Nephron progenitor cell (in vitro differentiated cells): ENCODE measurements around the gene TRA2A.

Source experiments
- DNase-seq: peaks from one replicate; pipeline ENCODE4 v3.0.0; 2021
- H3K27ac Mint-ChIP-seq: 2 replicates; pipeline ENCODE4 v1.8.0; 2021; ENCODE audit warnings: mild to moderate bottlenecking, moderate library complexity, mixed read lengths
- H3K27me3 Mint-ChIP-seq: 2 replicates; pipeline ENCODE4 v1.8.0; 2021; ENCODE audit warnings: mild to moderate bottlenecking, low read depth, mixed read lengths; ENCODE audit not compliant: poor library complexity
- H3K36me3 Mint-ChIP-seq: 2 replicates; pipeline ENCODE4 v1.8.0; 2021; ENCODE audit warnings: low read depth, mixed read lengths
- H3K4me1 Mint-ChIP-seq: 2 replicates; pipeline ENCODE4 v1.8.0; 2021; ENCODE audit warnings: mixed read lengths
- H3K4me3 Mint-ChIP-seq: 2 replicates; pipeline ENCODE4 v1.8.0; 2021; ENCODE audit warnings: mild to moderate bottlenecking, moderate library complexity, mixed read lengths
- H3K9me3 Mint-ChIP-seq: 2 replicates; pipeline ENCODE4 v1.8.0; 2021; ENCODE audit warnings: mild to moderate bottlenecking, moderate library complexity, mixed read lengths
- TF ChIP-seq, protein P1 (sequence below): fragments of 200-600 bp; sonication (generic); IDR thresholded peaks from 2 replicates; pipeline ENCODE4 v1.5.0; 2021; ENCODE audit warnings: antibody characterized with exemption

The TRA2A gene

DNA sequence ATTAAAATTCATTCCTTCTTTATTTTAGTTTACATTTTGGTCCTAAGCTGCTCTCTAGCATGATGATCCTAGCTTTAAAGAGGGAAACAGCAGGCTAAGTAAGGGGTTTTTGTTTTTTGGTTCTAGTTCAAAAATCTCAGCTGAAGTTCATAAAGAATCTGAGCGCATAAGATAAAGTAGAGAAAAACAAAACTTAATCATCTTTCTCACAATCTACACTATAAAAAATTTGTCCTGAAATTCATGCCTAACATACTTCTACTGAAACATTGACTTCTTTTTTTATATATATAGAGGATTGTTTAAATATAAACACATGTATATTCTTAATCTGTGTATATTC is 54.7 kb downstream of the TRA2A start:
- no peak for DNase-seq
- H3K27me3 Mint-ChIP-seq: no peaks in the 10 kb centered on the region
- H3K27ac Mint-ChIP-seq: no peak overlapping the region
- H3K4me3 Mint-ChIP-seq: peak overlapping the region; percentile 93
- H3K36me3 Mint-ChIP-seq: peaks cover 18% of the 10 kb centered on the region
- TF ChIP-seq, protein P1, sequence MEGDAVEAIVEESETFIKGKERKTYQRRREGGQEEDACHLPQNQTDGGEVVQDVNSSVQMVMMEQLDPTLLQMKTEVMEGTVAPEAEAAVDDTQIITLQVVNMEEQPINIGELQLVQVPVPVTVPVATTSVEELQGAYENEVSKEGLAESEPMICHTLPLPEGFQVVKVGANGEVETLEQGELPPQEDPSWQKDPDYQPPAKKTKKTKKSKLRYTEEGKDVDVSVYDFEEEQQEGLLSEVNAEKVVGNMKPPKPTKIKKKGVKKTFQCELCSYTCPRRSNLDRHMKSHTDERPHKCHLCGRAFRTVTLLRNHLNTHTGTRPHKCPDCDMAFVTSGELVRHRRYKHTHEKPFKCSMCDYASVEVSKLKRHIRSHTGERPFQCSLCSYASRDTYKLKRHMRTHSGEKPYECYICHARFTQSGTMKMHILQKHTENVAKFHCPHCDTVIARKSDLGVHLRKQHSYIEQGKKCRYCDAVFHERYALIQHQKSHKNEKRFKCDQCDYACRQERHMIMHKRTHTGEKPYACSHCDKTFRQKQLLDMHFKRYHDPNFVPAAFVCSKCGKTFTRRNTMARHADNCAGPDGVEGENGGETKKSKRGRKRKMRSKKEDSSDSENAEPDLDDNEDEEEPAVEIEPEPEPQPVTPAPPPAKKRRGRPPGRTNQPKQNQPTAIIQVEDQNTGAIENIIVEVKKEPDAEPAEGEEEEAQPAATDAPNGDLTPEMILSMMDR: no peak
- peaks cover 40% of the 10 kb centered on the region for H3K4me1 Mint-ChIP-seq
- H3K9me3 Mint-ChIP-seq: no peaks in the 10 kb centered on the region

- Mint-ChIP-seq H3K4me1 (peaks cover 40% of the 10 kb centered on the region), H3K9me3 (no peaks in the 10 kb centered on the region), H3K27me3 (no peaks in the 10 kb centered on the region), H3K36me3 (peaks cover 16% of the 10 kb centered on the region), H3K4me3 (peak overlapping the region; percentile 93), H3K27ac (peak overlapping the region; percentile 70)
- TF ChIP-seq, protein P1: no peak
- DNase-seq: no peak
Observed at GRCh38 chr7:23476286-23477156, 55.3 kb downstream of the TRA2A start.

GRCh38 chr7:23475576-23475839 is 56.3 kb downstream of the TRA2A start:
- Mint-ChIP-seq H3K27me3 (no peaks in the 10 kb centered on the region), H3K4me1 (peaks cover 34% of the 10 kb centered on the region), H3K27ac (peak overlapping the region; percentile 98), H3K9me3 (no peaks in the 10 kb centered on the region), H3K36me3 (peaks cover 8% of the 10 kb centered on the region), H3K4me3 (peak overlapping the region; percentile 93)
- TF ChIP-seq, protein P1: no peak
- no peak for DNase-seq

- no peak for DNase-seq
- Mint-ChIP-seq H3K4me1 (peaks cover 34% of the 10 kb centered on the region), H3K36me3 (peaks cover 5% of the 10 kb centered on the region), H3K4me3 (peak overlapping the region; percentile 93), H3K9me3 (no peaks in the 10 kb centered on the region), H3K27me3 (no peaks in the 10 kb centered on the region), H3K27ac (peak overlapping the region; percentile 98)
- TF ChIP-seq, protein P1: no peak
Observed at GRCh38 chr7:23474829-23475575, 56.8 kb downstream of the TRA2A start.

DNA sequence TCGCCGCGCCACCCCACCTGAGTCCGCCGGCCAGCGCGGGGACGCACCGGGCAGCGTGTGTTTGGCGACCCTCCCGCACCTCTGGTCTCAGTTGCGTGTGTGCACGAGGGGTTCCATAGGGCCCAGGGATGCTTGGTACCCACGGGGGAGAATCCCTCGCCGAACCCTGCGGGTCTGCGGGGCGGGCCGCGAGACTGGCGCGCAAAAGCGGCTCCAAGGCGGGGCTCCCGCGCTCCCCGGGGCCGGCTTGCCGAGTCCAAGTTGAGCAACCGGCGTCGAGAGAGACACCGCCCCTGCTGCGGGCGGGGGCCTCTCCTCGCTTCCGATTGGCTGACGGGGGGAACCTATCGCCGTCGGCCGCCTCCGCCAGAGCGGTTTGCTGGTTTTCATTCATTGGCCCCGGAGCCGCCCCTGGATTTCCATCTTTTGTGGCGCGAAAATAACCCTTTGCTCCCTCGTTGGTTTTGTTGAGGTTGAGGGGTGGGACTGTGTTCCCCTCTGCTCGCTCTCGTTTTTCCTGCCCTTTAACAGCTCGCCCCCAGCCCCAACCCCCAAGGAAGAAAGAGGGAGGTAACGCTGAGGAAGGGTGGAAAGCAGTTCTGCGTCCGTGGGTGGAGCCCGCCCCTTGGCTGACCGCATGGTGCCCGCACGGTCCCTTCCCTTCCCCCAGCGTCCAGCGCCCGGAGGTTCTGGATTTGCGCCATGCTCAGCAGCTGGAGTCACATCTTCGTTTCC is 57.5 kb downstream of the TRA2A start:
- H3K4me1 Mint-ChIP-seq: peaks cover 34% of the 10 kb centered on the region
- no peaks in the 10 kb centered on the region for H3K9me3 Mint-ChIP-seq
- H3K4me3 Mint-ChIP-seq: peak overlapping the region; percentile 93
- peak overlapping the region; percentile 98 for H3K27ac Mint-ChIP-seq
- H3K36me3 Mint-ChIP-seq: peaks cover 4% of the 10 kb centered on the region
- TF ChIP-seq, protein P1: no peak
- DNase-seq: peak; percentile 94
- no peaks in the 10 kb centered on the region for H3K27me3 Mint-ChIP-seq
